GM12878 (cell line): ENCODE results near the gene OR13H1. TPM values are rescaled to one million over a fixed set of nuclear protein-coding genes. Genes with fewer than 3 reads are reported as not detected.

ENCODE experiments used
- ATAC-seq: fragments of 200-7000 bp; cut with Tn5 transposase; 3 replicates; pipeline ENCODE4 v1.9.1; 2020; ENCODE audit warnings: mild to moderate bottlenecking, moderate library complexity
- BruUV-seq: library from RNA; stranded (reverse); fragments of 400-500 nt; replicated peaks from 2 replicates; lab custom pipeline; 2021; lab: Mats Ljungman, UMichigan
- CTCF ChIA-PET: fragments of 300-600 bp; sonication (Branson Sonifier 250); formaldehyde crosslinking; extraction: SDS; loops from one replicate; lab custom pipeline; 2021; ENCODE audit warnings: inconsistent platforms; lab: Yijun Ruan, JAX
- POLR2A ChIA-PET: fragments of 350-600 bp; formaldehyde crosslinking; extraction: SDS; loops from one replicate; lab custom pipeline; 2021; ENCODE audit warnings: inconsistent platforms; lab: Charles Lee
- RAD21 ChIA-PET: fragments of 300-600 bp; sonication (Branson Sonifier 250); formaldehyde crosslinking; loops from one replicate; lab custom pipeline; 2023; ENCODE audit warnings: antibody characterized with exemption; ENCODE audit not compliant: unreplicated experiment; lab: Charles Lee
- SMC1A ChIA-PET: fragments of 300-600 bp; sonication (Branson Sonifier 250); formaldehyde crosslinking; loops from one replicate; lab custom pipeline; 2023; ENCODE audit not compliant: unreplicated experiment, uncharacterized antibody; lab: Charles Lee
- DNase-seq: peaks from one replicate; pipeline ENCODE4 v3.0.0-alpha.2; 2011; ENCODE audit warnings: low read depth, low spot score
- FAIRE-seq: peaks from 3 replicates; lab custom pipeline; 2011; peaks lifted over from hg19 to GRCh38; lab: Jason Lieb, UNC
- H2AFZ ChIP-seq: 2 replicates; pipeline ENCODE4 v1.6.0; 2011; ENCODE audit warnings: low read depth, low read length, control low read depth; ENCODE audit not compliant: control insufficient read depth
- H3K27ac ChIP-seq: 2 replicates; pipeline ENCODE4 v1.5.1; 2011; ENCODE audit warnings: control low read depth; ENCODE audit not compliant: control insufficient read depth, insufficient read depth
- H3K27me3 ChIP-seq, 2 experiments: replicated peaks in 1 of 2; 2 replicates each; pipeline versions ENCODE4 v1.6.0 to v1.6.1; 2011; ENCODE audit warnings: low read length in 1 of 2; ENCODE audit not compliant: control insufficient read depth in 2 of 2, insufficient read depth in 2 of 2
- H3K36me3 ChIP-seq, 2 experiments: 2 replicates each; pipeline ENCODE4 v1.5.1; 2011; ENCODE audit warnings: low read length in 1 of 2; ENCODE audit not compliant: control insufficient read depth in 2 of 2, insufficient read depth in 2 of 2
- H3K4me1 ChIP-seq: 2 replicates; pipeline ENCODE4 v1.6.1; 2011; ENCODE audit warnings: mild to moderate bottlenecking, low read length, moderate library complexity, mixed read lengths; ENCODE audit not compliant: control insufficient read depth, insufficient read depth
- H3K4me2 ChIP-seq: 2 replicates; pipeline ENCODE4 v1.6.0; 2011; ENCODE audit warnings: control low read depth; ENCODE audit not compliant: control insufficient read depth, insufficient read depth
- H3K4me3 ChIP-seq: fragments of 200-600 bp; sonication (generic); 2 replicates; pipeline ENCODE4 v1.5.1; 2016
- H3K79me2 ChIP-seq: 2 replicates; pipeline ENCODE4 v1.6.0; 2011; ENCODE audit warnings: low read length; ENCODE audit not compliant: control insufficient read depth, insufficient read depth
- H3K9ac ChIP-seq: 2 replicates; pipeline ENCODE4 v1.8.0; 2011; ENCODE audit warnings: low read length, control low read depth, mixed read lengths; ENCODE audit not compliant: control insufficient read depth, insufficient read depth
- H3K9me3 ChIP-seq: replicated peaks from 3 replicates; pipeline ENCODE4 v1.5.1; 2011; ENCODE audit warnings: mild to moderate bottlenecking, low read length; ENCODE audit not compliant: control insufficient read depth, insufficient read depth
- H4K20me1 ChIP-seq: 2 replicates; pipeline ENCODE4 v1.6.0; 2011; ENCODE audit not compliant: control insufficient read depth, insufficient read depth
- ATF7 ChIP-seq: fragments of 450-650 bp; IDR thresholded peaks from 2 replicates; pipeline ENCODE4 v1.6.1; 2016; ENCODE audit warnings: low read depth, mild to moderate bottlenecking
- E4F1 ChIP-seq: fragments of 450-650 bp; IDR thresholded peaks from 2 replicates; pipeline ENCODE4 v1.6.1; 2018; ENCODE audit warnings: borderline replicate concordance, mild to moderate bottlenecking; ENCODE audit not compliant: partially characterized antibody
- GATAD2B ChIP-seq: fragments of 450-650 bp; conservative IDR thresholded peaks from 2 replicates; pipeline ENCODE4 v1.6.1; 2017; ENCODE audit warnings: low read depth, mild to moderate bottlenecking, moderate library complexity
- IRF4 ChIP-seq: IDR thresholded peaks from 2 replicates; pipeline ENCODE4 v1.6.1; 2011; ENCODE audit warnings: low read depth, low read length
- KDM1A ChIP-seq: fragments of 200-600 bp; sonication (generic); IDR thresholded peaks from 2 replicates; pipeline ENCODE4 v1.6.1; 2016; ENCODE audit warnings: borderline replicate concordance
- MYC ChIP-seq: IDR thresholded peaks from 2 replicates; pipeline ENCODE4 v1.6.1; 2011; ENCODE audit warnings: mild to moderate bottlenecking, low read length, moderate library complexity, inconsistent platforms; ENCODE audit not compliant: insufficient read depth, insufficient replicate concordance, insufficient read length, severe bottlenecking
- NBN ChIP-seq: fragments of 450-650 bp; IDR thresholded peaks from 2 replicates; pipeline ENCODE4 v1.6.1; 2016
- PBX3 ChIP-seq: IDR thresholded peaks from 2 replicates; pipeline ENCODE4 v1.6.1; 2011; ENCODE audit warnings: mild to moderate bottlenecking, low read depth, low read length, moderate library complexity; ENCODE audit not compliant: insufficient replicate concordance
- SMAD5 ChIP-seq: IDR thresholded peaks from 2 replicates; pipeline ENCODE4 v1.6.1; 2016; ENCODE audit warnings: antibody characterized with exemption, low read depth
- SUPT20H ChIP-seq: IDR thresholded peaks from 2 replicates; pipeline ENCODE4 v1.6.1; 2011; ENCODE audit warnings: low read depth, mild to moderate bottlenecking, low read length, moderate library complexity, borderline replicate concordance; ENCODE audit not compliant: control insufficient read depth
- TAF1 ChIP-seq: IDR thresholded peaks from 2 replicates; pipeline ENCODE4 v1.6.1; 2011; ENCODE audit warnings: mild to moderate bottlenecking, low read depth, low read length, borderline replicate concordance
- YY1 ChIP-seq: IDR thresholded peaks from 2 replicates; pipeline ENCODE4 v1.6.1; 2011; ENCODE audit warnings: low read depth, mild to moderate bottlenecking, low read length
- ZBTB4 ChIP-seq: fragments of 450-650 bp; formaldehyde crosslinking; IDR thresholded peaks from 2 replicates; pipeline ENCODE4 v1.4.0; 2022; ENCODE audit warnings: mild to moderate bottlenecking, moderate library complexity
- ZNF384 ChIP-seq: IDR thresholded peaks from 2 replicates; pipeline ENCODE4 v1.6.1; 2012; ENCODE audit warnings: low read depth, mild to moderate bottlenecking, low read length, improper control_type of control experiment, borderline replicate concordance
- WGBS: methylation state at CpG from one replicate; pipeline ENCODE4 v1.1.6; 2016; ENCODE audit warnings: low lambda C conversion rate; ENCODE audit not compliant: insufficient replicate concordance, insufficient coverage; ENCODE audit errors: missing lambda C conversion rate; 5-methylcytosine and 5-hydroxymethylcytosine counted together
- in situ Hi-C: fragments of 300-500 bp; cut with MboI; formaldehyde crosslinking; loops from 9 replicates; pipeline ENCODE4 v1.14.3; 2018; ENCODE audit warnings: mixed read lengths
- intact Hi-C: fragments of 100-400 bp; cut with micrococcal nuclease; formaldehyde crosslinking; loops from one replicate; pipeline ENCODE4 v1.14.2; 2022; ENCODE audit not compliant: unreplicated experiment
- polyA plus RNA-seq, 11 experiments: library from polyadenylated mRNA; depleted of rRNA in 4 of 11; unstranded in 6 of 11; stranded (reverse) in 5 of 11; fragments of >200 nt; fragmentation: Nextera tagmentation in 4 of 11; fragmentation: Illumina TruSeq in 1 of 11; extraction: Ambion mirVana in 4 of 11; extraction: Trizol in 1 of 11; gene quantifications; 1 replicate in 1 of 11; 2 replicates in 10 of 11; pipeline versions ENCODE4 v1.2.1 to v1.2.3, GENCODE V29; 2011 to 2016; ENCODE audit warnings: inconsistent platforms in 2 of 11, missing spikeins in 2 of 11, low read depth in 1 of 11
- total RNA-seq, 4 experiments: library from RNA; depleted of rRNA in 3 of 4; stranded (reverse); fragments of >200 nt in 3 of 4; fragmentation: Illumina TruSeq in 1 of 4; extraction: Trizol in 1 of 4; gene quantifications; 2 replicates each; pipeline versions ENCODE4 v1.2.1 to v1.2.3, GENCODE V29; 2013 to 2021

OR13H1 gene
- total and polyA plus RNA-seq, 10 of the 15 experiments (the other 5 are each of a cell fraction or from before 2014, with no cell fraction given): not detected

GRCh38 chrX:131564553-131565229 is 20.8 kb downstream of the OR13H1 start (continued):
- TF ChIP-seq ZNF384 (no peak), NBN (no peak), SUPT20H (no peak), MYC (no peak), TAF1 (no peak), SMAD5 (no peak), ZBTB4 (no peak)

- in situ Hi-C loops: no loop called here
- no peak for FAIRE-seq
These were observed 22.0 kb downstream of the OR13H1 start for GRCh38 chrX:131565909-131566308.

More at GRCh38 chrX:131565909-131566308, 22.0 kb downstream of the OR13H1 start:
- ATAC-seq: no peak
- RAD21 ChIA-PET: no interaction called here
- Histone ChIP-seq H4K20me1 (no peaks in the 10 kb centered on the region), H3K4me1 (no peaks in the 10 kb centered on the region), H3K79me2 (no peaks in the 10 kb centered on the region), H3K36me3 (no peaks in the 10 kb centered on the region), H3K9ac (no peak overlapping the region), H3K27me3 (no peaks in the 10 kb centered on the region), H3K27ac (no peak overlapping the region), H3K9me3 (no peaks in the 10 kb centered on the region), H3K4me2 (no peak overlapping the region), H3K4me3 (no peak overlapping the region), H2AFZ (no peak overlapping the region)
- CTCF ChIA-PET: no interaction called here
- SMC1A ChIA-PET: no interaction called here
- no peak for TF ChIP-seq E4F1
- TF ChIP-seq PBX3: no peak
- no peak for TF ChIP-seq ATF7
- TF ChIP-seq KDM1A: no peak
- no peak for TF ChIP-seq IRF4
- no peak for TF ChIP-seq YY1
- no peak for TF ChIP-seq GATAD2B
- TF ChIP-seq SUPT20H: no peak
- POLR2A ChIA-PET: no interaction called here
- BruUV-seq: no TSS peak
- WGBS: 25% methylated on average over 4 of the region's 4 CpGs
- intact Hi-C loops: no loop called here
- DNase-seq: no peak
